A549 treated with CORT108297 at 1 μM for 4 hours (cell line): Measurements from ENCODE around the gene FLVCR2. TPM values are rescaled to one million over a fixed set of nuclear protein-coding genes. Genes with fewer than 3 reads are reported as not detected.

Experiments used
- total RNA-seq: library from RNA; stranded (reverse); fragments of 200-300 nt; extraction: Qiagen RNA extraction; gene quantifications from 5 replicates; pipeline ENCODE4 v1.2.3, GENCODE V29; 2022

The FLVCR2 gene, protein sequence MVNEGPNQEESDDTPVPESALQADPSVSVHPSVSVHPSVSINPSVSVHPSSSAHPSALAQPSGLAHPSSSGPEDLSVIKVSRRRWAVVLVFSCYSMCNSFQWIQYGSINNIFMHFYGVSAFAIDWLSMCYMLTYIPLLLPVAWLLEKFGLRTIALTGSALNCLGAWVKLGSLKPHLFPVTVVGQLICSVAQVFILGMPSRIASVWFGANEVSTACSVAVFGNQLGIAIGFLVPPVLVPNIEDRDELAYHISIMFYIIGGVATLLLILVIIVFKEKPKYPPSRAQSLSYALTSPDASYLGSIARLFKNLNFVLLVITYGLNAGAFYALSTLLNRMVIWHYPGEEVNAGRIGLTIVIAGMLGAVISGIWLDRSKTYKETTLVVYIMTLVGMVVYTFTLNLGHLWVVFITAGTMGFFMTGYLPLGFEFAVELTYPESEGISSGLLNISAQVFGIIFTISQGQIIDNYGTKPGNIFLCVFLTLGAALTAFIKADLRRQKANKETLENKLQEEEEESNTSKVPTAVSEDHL
- 5.8 to 7.0 TPM (median 6.7 TPM) in 5 replicates for total RNA-seq

DNA sequence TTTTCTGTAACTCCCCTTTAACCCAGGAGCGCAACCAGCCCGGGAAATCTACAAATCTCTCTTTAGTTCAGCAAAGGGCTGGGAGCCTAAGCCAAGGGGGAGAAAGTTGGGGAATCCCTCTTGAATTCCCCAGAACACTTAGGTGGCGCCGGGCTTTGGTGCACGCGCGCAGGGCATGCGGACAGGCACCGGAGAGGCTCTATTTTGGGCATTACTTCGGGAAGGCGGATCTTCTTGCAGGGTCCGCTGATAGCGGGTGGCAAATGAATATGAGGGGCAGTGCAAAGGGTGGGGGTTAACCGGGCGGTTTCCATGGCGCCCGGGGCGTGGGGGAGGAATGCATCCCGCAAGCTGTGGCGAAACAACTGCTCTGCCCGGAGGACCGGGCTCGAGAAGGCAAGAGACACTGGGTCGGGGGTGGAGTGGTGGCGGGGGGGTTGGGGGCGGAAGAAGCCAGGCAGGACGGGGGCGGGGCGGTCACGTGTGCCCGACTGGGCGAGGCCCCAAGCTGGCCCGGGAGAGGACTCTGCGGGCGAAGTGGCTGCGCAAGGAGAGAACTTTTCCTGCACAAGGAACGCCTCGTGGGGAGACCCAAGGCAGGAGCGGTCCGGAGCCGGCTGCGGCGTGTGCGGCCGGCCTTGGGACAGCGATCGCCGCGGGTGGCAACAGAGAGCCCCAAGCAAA lies at the start of gene FLVCR2:
FLVCR2 (plus strand) TSS at position 519 of the 684 bp plus-strand sequence. CDS start 353 bp downstream, outside the sequence.

DNA sequence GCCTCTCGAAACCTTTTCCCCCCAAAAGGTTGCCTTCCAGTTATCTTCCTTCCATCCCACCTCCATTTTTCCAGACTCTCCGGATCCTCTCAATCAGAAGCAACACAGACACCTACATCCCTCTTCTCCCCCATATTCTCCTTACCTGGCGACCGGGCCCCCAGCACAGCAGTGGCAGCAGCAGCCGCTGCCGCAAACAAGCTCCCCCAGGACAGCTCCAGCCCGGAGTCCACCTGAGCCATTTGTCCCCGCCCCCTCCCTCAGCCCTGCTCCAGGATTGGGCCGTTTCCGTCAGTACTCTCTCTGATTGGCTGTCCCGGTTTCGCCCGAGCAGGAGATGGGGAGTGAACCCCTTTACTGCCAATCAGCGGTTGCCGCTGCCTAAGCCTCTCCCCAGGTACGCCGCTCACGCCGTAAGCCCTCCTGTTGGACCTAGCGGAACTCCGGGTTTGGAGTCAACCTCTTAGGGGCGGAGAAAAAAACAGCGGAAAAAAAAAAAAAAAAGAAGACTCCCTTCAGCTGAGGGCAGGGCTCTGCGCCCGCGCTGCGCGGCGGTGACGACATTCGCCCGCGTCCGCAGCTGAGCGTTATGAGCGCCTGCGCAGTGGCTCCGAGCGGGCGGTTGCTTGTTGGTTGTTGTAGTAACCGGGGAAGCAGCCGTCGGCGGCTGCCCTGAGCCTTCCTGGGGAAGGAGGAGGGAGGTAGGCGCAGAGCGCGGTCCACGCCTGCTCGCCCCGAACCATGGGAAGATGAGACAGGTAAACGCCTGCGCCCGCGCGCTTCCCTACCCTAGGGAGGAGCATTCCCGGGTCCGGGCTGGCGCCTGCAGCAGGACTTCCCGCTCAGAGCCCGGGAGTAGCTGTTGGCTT lies 82.4 kb downstream of the FLVCR2 start, which contains the start of the genes ERG28 and TTLL5:
ERG28 (minus strand) TSS at position 247 of the 869 bp plus-strand sequence. CDS start 3,374 bp downstream, outside the sequence.
TTLL5 (plus strand) TSS at position 617 of the 869 bp plus-strand sequence. CDS start 1,904 bp downstream, outside the sequence.

Other genes with a start within 250 kb of the FLVCR2 start
- gene JDP2, start 150.6 kb upstream of the FLVCR2 start, total RNA-seq = 23.5 to 37.0 TPM (median 33.6 TPM) in 5 replicates
- not detected in 5 replicates for gene BATF, start 56.2 kb upstream of the FLVCR2 start, total RNA-seq
- 12.8 to 17.3 TPM (median 16.0 TPM) in 5 replicates for gene ERG28, start 82.3 kb downstream of the FLVCR2 start, total RNA-seq
- 12.5 to 14.4 TPM (median 13.4 TPM) in 5 replicates for gene TTLL5, start 82.6 kb downstream of the FLVCR2 start, total RNA-seq